HG02938 (cell line): Measurements from ENCODE around the gene LOXL3.
"Not testable (repeated sequence)": the region's sequence is repeated elsewhere in the genome, so short reads cannot be mapped to it uniquely, and the experiment has no call there.

Source experiments
- ATAC-seq: cut with Tn5 transposase; IDR thresholded peaks from one replicate; pipeline ENCODE4 v1.9.1; 2021; ENCODE audit warnings: mild to moderate bottlenecking, moderate library complexity; ENCODE audit not compliant: unreplicated experiment

Gene LOXL3

DNA sequence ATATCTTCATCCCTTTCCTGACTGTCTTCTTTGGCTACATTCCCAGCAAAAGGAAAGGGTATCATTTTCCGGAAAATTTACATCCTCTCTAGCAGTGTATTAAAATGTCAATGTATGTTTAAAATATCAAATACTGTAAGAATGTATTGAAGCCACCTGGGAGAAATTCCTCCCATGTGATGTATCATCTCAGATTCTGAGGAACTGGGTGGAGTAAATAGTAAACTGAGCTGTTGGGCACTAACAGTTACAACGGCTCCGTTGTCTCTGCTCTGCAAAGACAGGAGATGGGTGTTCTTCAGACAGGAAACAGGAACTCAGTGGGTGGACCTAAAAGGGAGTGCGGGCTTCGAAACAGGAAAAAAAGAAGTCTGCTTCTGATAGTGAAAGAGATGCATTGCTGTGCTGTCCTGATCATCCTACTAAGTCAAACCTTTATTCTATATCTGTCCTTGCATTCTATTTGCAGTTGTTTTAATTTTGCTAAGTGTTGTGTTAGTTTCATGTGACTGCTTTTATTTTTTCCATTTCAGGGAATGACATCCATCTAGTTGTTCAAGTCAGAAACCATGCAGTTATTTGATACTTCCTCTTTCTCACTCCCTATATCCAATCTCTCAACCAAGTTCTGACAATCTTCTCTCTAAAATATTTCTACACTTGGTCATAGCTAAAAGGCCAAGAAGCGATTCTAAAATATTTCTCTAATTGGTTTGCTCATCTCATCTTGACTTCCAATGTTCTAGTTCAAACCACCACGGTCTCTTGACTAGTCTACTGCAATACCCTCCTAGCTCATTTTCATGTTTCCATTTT, 20.2 kb upstream of the LOXL3 start:
- ATAC-seq: no peak

DNA sequence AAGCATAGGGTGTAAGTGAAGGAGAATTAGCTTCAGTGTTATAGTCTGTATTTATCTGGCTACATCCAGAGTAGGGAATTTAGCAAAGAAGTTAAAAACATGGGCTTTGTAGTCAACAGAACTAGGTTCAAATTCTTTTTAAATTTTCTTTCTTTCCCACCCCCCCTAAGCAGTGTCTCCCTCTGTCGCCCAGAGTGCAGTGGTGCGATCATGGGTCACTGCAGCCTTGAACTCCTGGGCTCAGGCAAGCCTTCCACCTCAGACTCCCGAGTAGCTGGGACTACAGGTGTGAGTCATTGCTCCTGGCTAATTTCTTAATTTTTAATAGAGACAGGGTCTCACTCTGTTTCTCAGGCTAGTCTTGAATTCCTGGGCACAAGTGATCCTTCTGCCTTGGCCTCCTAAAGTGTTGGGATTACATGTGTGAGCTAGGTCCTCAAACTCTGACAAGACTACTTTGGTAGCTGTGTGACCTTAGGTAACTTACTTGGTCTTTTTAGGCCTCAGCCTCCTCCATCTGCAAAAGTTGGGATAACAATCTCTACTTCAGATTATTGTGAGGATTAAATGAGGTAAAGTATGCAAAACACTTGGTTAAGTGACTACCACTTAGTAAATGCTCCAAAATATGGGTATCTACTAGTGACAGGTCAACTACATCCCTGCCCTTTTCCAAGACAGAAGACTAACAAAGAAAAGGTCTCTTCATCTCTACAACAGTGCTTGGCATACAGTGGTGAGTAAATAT, 18.6 kb upstream of the LOXL3 start:
- ATAC-seq: no peak

DNA sequence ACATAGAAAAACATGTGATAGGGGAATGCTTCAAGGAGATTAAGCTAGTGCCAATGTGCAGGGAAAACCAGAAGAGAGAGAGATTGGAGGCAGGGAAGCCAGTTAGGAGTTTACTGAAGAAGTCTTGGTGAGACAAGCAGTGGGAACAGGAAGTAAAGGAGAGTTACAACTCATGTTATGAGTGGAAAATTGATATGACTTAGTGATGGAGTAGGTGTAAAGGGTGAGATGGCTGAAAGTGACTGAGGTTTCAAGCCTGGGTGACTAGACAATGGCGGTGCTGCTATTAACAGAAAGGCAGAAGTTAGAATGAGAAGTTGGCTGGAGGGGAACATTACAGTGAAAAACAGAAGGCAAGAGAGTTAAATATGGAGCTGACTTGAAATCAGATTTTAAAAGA, 17.3 kb upstream of the LOXL3 start:
- peak; percentile 77 for ATAC-seq

DNA sequence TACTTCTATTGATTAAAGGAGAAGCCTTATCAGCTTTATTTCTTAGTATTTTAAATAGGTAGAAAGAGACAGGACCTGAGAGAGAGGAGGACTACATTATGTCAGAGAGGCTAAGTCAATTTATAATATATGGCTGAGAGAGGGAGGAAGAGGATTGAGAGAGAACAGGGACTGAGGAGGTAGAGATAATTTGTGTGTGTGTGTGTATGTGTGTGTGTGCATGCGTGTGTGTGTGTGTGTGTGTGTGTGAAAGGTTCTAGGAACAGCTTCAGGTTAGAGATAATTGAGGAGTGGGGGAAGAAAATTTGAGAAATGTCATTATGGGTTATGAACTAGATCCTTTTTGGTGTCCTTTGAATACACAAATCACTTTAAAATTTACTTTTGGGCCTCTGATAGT, 15.9 kb upstream of the LOXL3 start:
- ATAC-seq: no peak

DNA sequence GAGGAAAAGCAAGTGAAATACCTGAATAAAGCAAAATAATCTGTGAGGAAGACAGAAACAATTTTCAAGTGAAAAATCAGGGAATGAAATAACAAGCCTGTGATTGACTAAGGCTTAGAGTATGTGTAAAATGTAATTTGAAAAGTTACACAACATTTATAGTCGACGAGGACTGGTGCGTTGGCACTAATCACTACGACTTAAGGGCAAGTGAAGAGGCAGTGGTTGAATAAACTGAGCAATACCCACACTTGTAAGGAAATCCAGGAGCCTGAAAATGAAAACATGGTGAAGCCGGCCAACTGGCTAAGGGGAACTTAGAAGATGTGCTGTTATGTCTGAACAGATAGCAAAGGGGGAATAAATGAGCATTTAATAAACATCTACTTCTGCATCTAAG, 14.1 kb upstream of the LOXL3 start:
- no peak for ATAC-seq

DNA sequence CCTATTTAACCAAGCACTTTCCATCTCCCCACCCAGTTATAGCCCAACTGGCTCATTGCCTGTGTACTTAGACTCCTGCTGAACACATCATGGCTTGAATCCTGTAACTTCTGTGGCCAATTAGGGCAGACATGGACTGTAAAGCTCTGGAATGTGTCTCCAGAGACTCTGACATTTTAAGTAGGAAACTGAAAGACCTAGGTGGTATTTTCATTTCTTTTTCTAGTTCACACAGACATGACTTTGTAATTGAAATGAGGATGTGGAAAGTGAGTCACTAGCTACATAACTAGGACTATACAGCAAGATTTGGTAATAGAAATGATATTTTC, 13.0 kb upstream of the LOXL3 start:
- ATAC-seq: no peak

DNA sequence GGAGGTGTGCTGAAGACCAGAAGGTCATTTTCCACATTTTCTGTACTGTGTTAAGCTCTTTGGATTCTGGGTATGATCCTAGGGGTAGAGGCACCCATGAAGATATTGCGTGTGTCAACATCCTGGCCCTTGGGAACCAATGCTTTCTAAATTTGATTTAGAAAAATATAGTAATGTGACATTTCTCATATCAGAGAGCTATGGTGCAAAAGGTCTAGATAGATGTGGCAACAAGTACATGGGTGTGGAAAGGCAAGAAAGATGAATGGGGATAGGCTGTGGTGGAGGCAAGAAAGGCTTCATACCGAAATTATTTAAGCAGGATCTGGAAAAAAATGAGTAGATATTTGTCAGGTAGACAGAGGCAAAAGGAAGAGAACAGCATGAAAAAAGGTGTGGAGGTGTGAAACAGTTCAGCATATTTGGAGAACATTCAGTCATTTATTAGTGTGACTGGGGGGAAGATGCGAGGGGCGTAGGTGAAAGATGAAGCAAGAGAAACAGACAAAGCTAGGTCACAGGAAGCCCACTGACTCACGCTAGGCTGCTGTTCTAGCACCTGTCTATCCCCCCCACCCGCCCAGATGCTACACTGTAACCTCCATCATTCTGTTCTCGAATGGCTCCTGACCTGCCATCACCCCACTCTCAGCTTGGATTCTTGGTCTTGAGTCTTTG, 12.5 kb upstream of the LOXL3 start:
- no peak for ATAC-seq

DNA sequence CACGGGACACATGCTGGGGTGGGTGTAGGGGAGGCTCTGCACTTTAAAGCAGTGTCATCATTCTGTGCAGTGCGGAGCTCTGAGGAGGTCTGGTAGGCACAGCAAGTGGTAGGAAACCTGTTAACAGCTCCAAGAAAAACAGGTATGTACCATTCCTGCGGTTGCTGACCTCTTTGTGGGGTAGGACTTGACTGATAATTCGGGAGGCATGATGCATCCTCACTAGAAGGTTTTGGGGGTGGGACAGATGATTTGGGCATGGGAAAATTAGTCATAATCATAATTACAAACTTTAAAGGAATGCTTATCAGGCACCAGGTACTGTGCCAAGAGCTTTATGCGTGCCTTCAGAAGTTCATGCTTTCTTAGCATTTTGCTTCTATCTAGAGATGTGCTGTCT, 10.5 kb upstream of the LOXL3 start:
- ATAC-seq: no peak

DNA sequence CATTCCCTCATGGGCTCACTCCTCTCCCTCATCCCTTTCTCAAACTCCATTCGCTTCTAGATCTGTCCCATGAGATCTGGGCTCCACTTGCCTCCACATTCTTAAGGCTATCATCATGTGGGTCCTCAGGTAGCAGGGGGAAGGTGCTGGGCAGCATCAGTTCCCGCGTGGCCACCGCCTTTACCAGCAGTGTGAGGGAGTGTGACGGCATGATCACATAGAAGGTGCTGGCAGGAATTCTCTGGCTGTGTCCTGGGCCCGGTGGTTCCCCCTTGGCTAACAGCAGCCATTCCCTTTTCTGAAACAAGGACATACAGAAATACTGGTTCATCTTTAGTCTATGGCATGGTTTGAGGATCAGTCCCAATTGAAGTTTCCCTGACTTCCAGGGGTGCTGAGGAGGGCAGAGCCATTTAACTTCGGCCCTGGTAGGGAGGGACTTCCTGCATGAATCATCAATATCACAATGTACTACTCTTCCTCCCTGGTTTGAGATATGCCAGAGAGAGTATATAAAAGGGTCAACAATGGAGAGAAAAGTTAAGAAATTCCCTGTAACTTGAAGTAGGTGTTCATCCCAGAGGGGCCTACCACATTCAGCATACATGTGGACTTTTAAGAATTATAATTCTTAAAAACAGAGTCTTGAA, 8.5 kb upstream of the LOXL3 start:
- no peak for ATAC-seq

DNA sequence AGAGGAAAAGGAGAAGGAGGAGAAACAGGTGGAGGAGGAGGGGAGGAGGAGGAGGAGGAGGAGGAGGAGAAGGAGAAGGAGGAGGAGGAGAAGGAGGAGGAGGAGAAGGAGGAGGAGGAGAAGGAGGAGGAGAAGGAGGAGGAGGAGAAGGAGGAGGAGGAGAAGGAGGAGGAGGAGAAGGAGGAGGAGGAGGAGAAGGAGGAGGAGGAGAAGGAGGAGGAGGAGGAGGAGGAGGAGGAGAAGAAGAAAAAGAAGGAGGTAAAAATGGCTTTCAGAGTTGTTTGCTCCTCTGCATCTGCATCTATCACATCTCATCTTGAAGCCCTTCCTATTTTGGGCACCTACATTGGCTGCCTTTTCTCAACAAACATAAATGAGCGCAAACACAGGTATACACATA, 7.3 kb upstream of the LOXL3 start:
- not testable (repeated sequence) for ATAC-seq

DNA sequence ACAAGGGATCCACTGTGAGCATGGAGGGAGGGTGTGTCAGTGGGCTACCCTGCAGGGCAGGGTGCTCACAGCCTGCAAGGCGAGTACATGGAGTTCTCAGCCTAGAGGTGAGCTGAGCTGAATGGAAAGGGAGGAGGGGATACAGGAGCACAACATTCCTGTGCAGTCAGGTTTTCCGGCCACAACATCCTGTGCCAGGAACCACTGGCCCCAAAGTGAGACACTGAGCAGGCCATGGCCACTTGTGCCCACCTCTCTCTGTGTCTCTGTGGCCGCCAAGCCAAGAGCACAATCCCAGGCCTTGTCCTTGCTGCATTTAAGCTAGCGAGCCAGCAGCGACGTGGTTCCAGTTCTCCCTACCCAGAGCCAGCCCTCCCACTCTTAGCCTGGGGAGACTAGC, 6.8 kb upstream of the LOXL3 start:
- no peak for ATAC-seq

DNA sequence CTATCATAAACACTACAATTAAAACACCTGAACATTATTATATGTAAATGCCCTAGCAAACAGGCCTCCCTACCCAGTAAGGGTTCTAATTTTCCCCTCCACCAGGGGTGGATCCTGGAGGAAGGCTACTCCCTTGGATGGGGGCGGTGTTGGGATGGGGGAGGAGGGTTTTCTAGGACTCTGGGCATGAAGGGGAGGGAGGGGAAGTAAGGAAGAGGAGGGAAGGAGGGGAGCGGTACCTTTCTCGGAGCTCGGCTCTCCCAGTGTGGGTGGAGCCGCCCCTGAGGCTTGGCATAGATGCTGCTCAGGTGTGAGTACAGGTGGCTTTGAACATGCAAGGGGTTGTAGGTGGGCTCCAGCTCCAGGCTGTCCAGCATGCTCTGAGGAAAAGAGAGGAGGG, 6.2 kb upstream of the LOXL3 start:
- no peak for ATAC-seq

DNA sequence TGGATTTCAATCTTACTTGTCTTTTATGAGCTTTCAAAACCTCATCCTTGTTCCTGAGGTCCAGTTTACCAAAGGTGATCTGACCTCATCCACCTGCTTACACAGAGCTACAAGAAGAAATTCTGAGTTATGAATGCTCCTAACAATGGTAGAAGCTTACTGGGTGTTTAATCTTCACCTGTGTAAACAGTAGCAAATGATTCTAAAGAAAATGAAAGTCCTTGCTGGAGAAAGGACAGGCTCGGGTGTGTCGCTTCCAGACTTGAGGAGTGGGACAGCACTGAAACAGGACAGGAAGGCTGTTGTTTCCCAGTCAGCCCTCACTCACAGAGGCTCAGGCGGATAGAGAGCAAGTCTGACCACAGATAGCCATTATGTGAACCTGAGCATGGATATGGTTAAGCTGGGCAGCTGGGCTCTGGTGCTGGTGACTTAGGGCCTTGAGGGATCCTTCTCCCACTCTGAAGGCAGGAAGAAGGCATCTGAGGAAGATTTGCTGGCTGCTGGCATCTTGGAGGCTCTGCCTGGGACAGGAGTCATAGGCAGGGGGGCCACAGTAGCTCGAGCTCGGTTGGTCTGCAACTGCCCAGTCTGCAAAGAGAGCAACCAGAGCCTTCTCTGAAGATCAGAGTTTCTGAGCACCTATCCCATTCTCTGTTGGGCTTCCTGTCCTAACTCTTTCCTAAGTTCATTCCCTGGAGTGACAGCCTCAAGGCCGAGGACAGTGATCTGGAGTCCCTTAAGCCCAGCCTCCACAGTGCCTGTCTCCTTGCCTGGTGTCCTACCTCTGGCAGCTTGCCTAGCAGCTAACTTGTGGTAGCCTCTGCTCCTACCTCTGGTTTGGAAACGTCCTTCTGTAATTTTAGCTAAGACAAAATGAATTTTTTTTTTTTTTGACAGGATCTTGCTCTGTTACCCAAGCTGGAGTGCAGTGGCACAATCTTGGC, 4.8 kb upstream of the LOXL3 start:
- ATAC-seq: no peak

DNA sequence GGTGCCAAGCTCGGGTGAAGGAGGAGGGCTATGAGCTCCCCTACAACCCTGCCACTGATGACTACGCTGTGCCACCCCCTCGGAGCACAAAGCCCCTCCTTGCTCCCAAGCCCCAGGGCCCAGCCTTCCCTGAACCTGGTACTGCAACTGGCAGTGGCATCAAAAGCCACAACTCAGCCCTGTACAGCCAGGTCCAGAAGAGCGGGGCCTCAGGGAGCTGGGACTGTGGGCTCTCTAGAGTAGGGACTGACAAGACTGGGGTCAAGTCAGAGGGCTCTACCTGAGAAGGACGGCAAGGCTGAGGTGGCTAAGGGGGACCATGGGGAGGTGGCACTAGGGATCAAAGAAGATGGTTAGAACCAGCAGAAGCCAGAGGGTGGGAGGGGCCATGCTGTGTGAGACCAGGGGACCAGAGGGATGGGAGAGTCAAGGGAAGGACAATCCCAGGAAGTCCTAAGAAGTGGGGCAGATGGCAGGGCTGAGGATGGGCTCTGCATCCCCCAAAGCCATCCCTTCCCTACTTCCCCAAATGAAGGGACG, 3.2 kb upstream of the LOXL3 start:
- ATAC-seq: no peak

DNA sequence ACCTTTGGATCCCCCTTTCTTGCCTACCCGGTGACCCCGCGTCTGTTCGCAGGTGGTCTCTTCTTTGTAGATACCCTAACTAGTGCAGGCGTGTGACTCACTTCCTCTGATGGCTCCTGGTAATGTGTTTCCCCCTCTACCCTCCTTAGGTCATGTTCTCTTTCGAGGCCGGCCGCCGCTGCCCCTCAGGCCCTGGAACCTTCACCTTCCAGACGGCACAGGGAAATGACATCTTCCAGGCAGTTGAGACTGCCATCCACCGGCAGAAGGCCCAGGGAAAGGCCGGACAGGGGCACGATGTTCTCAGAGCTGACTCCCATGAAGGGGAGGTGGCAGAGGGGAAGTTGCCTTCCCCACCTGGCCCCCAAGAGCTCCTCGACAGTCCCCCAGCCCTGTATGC, 2.4 kb upstream of the LOXL3 start:
- ATAC-seq: no peak

DNA sequence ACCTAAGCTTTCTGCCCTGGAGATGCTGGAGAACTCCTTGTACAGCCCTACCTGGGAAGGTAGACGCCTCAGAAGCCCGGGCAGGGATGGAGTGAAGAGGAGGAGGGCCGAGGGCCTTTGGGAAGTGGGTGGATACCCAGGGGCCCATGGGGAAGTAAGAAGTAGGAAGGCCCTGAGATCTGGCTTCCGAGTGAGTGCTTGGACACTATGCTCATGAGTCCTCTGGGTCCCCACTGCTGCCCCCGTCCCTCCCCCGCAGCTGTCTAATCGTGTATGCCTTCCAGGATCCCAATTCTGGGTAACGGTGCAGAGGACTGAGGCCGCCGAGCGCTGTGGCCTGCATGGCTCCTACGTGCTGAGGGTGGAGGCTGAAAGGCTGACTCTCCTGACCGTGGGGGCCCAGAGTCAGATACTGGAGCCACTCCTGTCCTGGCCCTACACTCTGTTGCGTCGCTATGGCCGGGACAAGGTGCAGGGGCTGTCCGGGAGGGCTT, 1.9 kb upstream of the LOXL3 start:
- no peak for ATAC-seq

DNA sequence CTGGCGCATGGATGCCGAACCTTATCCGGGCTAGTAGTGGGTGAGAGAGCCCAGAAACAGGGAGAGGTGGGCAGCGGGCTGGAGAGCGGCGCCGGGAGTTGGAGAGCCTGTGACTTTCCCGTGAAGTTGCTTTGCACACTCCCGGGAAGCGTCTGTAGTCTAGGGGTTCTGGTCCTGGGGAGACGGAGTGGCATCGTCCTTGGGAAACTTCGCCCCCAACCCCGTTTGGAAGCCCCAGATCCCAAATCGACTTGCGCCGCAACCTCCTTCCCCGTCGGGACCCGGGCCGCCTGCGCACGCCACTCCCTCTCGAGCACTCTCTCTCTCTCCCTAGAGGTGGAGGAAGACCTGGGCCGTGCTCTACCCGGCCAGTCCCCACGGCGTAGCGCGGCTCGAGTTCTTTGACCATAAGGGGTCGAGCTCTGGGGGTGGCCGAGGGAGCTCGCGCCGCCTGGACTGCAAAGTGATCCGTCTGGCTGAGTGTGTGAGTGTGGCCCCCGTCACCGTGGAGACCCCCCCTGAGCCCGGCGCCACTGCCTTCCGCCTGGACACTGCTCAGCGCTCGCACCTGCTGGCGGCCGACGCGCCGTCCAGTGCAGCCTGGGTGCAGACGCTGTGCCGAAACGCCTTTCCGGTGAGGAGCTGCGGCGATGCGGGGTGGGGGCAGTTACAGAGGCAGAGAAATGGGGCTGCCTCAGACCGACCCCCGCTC, 1.2 kb upstream of the LOXL3 start:
- peak; percentile 37 for ATAC-seq

DNA sequence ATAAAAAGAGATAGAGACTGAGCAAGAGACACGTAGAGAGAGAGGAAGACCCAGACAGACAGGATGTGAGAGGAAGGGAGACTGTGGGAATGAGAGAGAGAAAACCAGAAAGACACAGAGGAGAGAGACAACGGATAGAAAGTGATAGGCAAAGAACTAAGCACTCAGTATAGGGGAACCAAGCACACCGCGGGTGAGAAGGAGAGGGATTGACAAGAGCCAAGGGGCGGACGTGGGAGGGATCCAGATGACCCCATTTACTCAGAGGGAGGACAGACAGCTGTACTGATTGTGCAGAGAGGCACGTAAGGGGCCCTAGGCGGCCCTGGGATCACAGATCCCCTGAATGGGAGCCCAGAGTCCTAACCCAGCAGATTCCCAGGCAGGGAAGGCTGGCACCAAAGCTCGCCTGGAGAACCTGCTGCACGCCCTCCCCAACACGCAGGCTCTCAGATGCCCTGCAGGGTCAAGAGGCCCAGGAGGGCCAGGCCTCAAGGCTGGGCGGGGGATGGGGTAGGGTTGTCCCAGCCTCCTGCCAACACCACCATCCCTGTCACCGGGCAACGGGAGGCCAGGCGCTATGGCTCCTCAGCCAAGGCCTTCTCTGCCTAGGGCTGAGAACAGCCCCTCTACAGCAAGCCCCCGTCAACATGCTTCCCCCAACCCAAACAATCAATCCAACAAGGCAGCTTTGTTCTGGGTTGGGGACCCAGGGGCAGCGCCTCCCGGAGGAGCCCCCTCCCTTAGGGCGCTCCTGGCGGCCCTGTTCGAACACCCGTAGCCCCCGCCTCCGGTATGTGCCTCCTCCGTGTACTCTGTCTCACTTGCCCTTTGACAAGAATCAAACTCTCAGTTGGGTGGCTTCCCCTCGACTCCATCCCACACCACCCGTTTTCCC, 579 bp downstream of the LOXL3 start:
- no peak for ATAC-seq
